ENCODE measurements around the gene MAP6. TPM values are rescaled to one million over a fixed set of nuclear protein-coding genes. Genes with fewer than 3 reads are reported as not detected.

Gene MAP6
- total RNA-seq, 1 donor from 2014 or later: 6.0 TPM

GRCh38 chr11:75655605-75656004, 13.2 kb downstream of the MAP6 start:
- Mint-ChIP-seq H3K36me3 (ENCODE audit: insufficient read depth) (no peaks in the 10 kb centered on the region), H3K27ac (no peak overlapping the region), H3K27me3 (peaks cover 11% of the 10 kb centered on the region), H3K4me3 (ENCODE audit: low read depth) (no peak overlapping the region), H3K9me3 (ENCODE audit: low read depth) (no peaks in the 10 kb centered on the region), H3K4me1 (ENCODE audit: low read depth) (no peaks in the 10 kb centered on the region)
- no peak for TF ChIP-seq CTCF (IDR thresholded peaks at IDR 0.05; ENCODE audit: unreplicated experiment)
- no peak for DNase-seq (ENCODE audit: low spot score, unreplicated experiment)

GRCh38 chr11:75654314-75654713, 14.5 kb downstream of the MAP6 start:
- no peaks in the 10 kb centered on the region for H3K9me3 Mint-ChIP-seq (ENCODE audit: low read depth)
- H3K4me1 Mint-ChIP-seq (ENCODE audit: low read depth): no peaks in the 10 kb centered on the region
- H3K4me3 Mint-ChIP-seq (ENCODE audit: low read depth): no peak overlapping the region
- H3K27ac Mint-ChIP-seq: no peak overlapping the region
- no peak for DNase-seq (ENCODE audit: low spot score, unreplicated experiment)
- peaks cover 11% of the 10 kb centered on the region for H3K27me3 Mint-ChIP-seq
- H3K36me3 Mint-ChIP-seq (ENCODE audit: insufficient read depth): no peaks in the 10 kb centered on the region
- TF ChIP-seq CTCF (IDR thresholded peaks at IDR 0.05; ENCODE audit: unreplicated experiment): no peak

- Mint-ChIP-seq H3K4me3 (ENCODE audit: low read depth) (no peak overlapping the region), H3K27me3 (peaks cover 8% of the 10 kb centered on the region), H3K4me1 (ENCODE audit: low read depth) (no peaks in the 10 kb centered on the region), H3K27ac (no peak overlapping the region), H3K36me3 (ENCODE audit: insufficient read depth) (no peaks in the 10 kb centered on the region), H3K9me3 (ENCODE audit: low read depth) (no peaks in the 10 kb centered on the region)
- TF ChIP-seq CTCF (IDR thresholded peaks at IDR 0.05; ENCODE audit: unreplicated experiment): no peak
- DNase-seq (ENCODE audit: low spot score, unreplicated experiment): no peak
Observed at GRCh38 chr11:75653532-75653931, 15.3 kb downstream of the MAP6 start.

GRCh38 chr11:75652936-75653335, 15.9 kb downstream of the MAP6 start:
- Mint-ChIP-seq H3K27ac (no peak overlapping the region), H3K9me3 (ENCODE audit: low read depth) (no peaks in the 10 kb centered on the region), H3K4me1 (ENCODE audit: low read depth) (no peaks in the 10 kb centered on the region), H3K36me3 (ENCODE audit: insufficient read depth) (no peaks in the 10 kb centered on the region), H3K27me3 (peaks cover 7% of the 10 kb centered on the region), H3K4me3 (ENCODE audit: low read depth) (no peak overlapping the region)
- no peak for TF ChIP-seq CTCF (IDR thresholded peaks at IDR 0.05; ENCODE audit: unreplicated experiment)
- DNase-seq (ENCODE audit: low spot score, unreplicated experiment): no peak

- no peak overlapping the region for H3K27ac Mint-ChIP-seq
- DNase-seq (ENCODE audit: low spot score, unreplicated experiment): no peak
- H3K4me1 Mint-ChIP-seq (ENCODE audit: low read depth): no peaks in the 10 kb centered on the region
- peaks cover 7% of the 10 kb centered on the region for H3K27me3 Mint-ChIP-seq
- H3K9me3 Mint-ChIP-seq (ENCODE audit: low read depth): no peaks in the 10 kb centered on the region
- no peaks in the 10 kb centered on the region for H3K36me3 Mint-ChIP-seq (ENCODE audit: insufficient read depth)
- no peak overlapping the region for H3K4me3 Mint-ChIP-seq (ENCODE audit: low read depth)
- no peak for TF ChIP-seq CTCF (IDR thresholded peaks at IDR 0.05; ENCODE audit: unreplicated experiment)
Observed at GRCh38 chr11:75651218-75651617, 17.6 kb downstream of the MAP6 start.
